GM10847 (cell line): ENCODE measurements around the gene WNT7B.

Source experiments
- POLR2A ChIP-seq: IDR thresholded peaks from 2 replicates; pipeline ENCODE4 v1.6.1; 2011; ENCODE audit not compliant: insufficient read length; ENCODE audit errors: extremely low read depth

Gene WNT7B

GRCh38 chr22:45960477-45961386, 16.2 kb downstream of the WNT7B start:
- TF ChIP-seq POLR2A: no peak

GRCh38 chr22:45959719-45960476, 17.1 kb downstream of the WNT7B start:
- TF ChIP-seq POLR2A: no peak

- no peak for TF ChIP-seq POLR2A
These were observed 18.0 kb downstream of the WNT7B start for GRCh38 chr22:45958971-45959370.

GRCh38 chr22:45957826-45958225, 19.1 kb downstream of the WNT7B start:
- no peak for TF ChIP-seq POLR2A

- TF ChIP-seq POLR2A: no peak
These were observed 23.8 kb downstream of the WNT7B start for GRCh38 chr22:45953178-45953577.

GRCh38 chr22:45952553-45952952, 24.4 kb downstream of the WNT7B start:
- TF ChIP-seq POLR2A: no peak

GRCh38 chr22:45952151-45952550, 24.8 kb downstream of the WNT7B start:
- no peak for TF ChIP-seq POLR2A

GRCh38 chr22:45949891-45950290, 27.1 kb downstream of the WNT7B start:
- no peak for TF ChIP-seq POLR2A

- TF ChIP-seq POLR2A: no peak
These were observed 27.6 kb downstream of the WNT7B start for GRCh38 chr22:45949258-45949870.

- TF ChIP-seq POLR2A: no peak
These were observed 28.8 kb downstream of the WNT7B start for GRCh38 chr22:45948081-45948648.

GRCh38 chr22:45946805-45947600, 30.0 kb downstream of the WNT7B start:
- no peak for TF ChIP-seq POLR2A

GRCh38 chr22:45945621-45946106, 31.3 kb downstream of the WNT7B start:
- TF ChIP-seq POLR2A: no peak

GRCh38 chr22:45942787-45943493, 34.0 kb downstream of the WNT7B start:
- TF ChIP-seq POLR2A: no peak

- TF ChIP-seq POLR2A: no peak
These were observed 34.6 kb downstream of the WNT7B start for GRCh38 chr22:45942344-45942743.
